B cell (primary cell): ENCODE data around the gene LAMA2.

ENCODE experiments used
- CTCF ChIP-seq: fragments of 200-600 bp; IDR thresholded peaks from one replicate; pipeline ENCODE4 v1.8.0; 2022; ENCODE audit warnings: antibody characterized with exemption, mild to moderate bottlenecking
- EZH2 ChIP-seq: IDR thresholded peaks from 2 replicates; pipeline ENCODE4 v1.6.1; 2012; ENCODE audit warnings: borderline replicate concordance, low read depth, mild to moderate bottlenecking, moderate library complexity, low read length; ENCODE audit not compliant: insufficient read depth, poor library complexity, severe bottlenecking

GRCh38 chr6:129340983-129341382 is 458.0 kb downstream of the LAMA2 start:
- no peak for TF ChIP-seq CTCF
- no peak for TF ChIP-seq EZH2
